Measurements from ENCODE around the gene DPYSL4. TPM values are rescaled to one million over a fixed set of nuclear protein-coding genes. Genes with fewer than 3 reads are reported as not detected.
A peak's percentile ranks its signal among the peaks of the same experiment; 100 is the strongest.

DPYSL4 gene
- total and polyA plus RNA-seq, 2 of the 13 experiments (the other 11 are each of a cell fraction or from before 2014, with no cell fraction given) = 0.84 to 1.2 TPM

DNA sequence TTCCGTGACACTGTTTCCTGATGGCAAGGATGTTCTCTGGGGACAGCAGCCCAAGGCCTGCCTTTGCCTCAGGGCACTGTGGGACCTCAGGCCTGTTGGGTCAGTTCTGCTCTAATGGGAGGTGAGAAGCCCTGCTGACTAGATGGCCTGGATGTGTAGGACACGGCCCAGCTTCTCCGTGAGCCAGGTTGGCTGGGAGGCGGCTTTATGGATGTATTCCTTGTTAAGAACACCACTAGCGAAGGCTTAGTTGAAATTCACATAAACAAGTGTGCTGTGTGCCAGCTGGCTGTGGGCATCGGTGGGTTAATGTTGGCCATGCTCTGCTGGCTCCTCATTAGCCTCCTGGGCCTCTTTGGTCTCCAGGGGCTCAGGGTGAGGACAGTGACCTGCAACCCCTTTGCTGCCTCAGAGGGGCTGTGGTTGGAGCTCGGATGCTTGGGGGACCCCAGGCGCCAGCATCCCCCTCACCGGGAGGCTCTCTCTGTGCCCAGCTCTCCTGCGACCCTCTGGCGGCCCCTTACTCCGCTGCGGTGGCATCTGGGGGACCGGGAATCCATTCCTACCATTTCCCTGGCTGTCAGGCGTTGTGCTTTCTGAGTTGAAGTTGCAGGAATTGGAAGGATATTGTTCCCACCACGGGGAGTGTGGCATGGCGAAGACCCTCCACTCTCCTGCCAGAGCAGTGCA is 22.8 kb upstream of the DPYSL4 start (continued):
- TF ChIP-seq, protein P1, sequence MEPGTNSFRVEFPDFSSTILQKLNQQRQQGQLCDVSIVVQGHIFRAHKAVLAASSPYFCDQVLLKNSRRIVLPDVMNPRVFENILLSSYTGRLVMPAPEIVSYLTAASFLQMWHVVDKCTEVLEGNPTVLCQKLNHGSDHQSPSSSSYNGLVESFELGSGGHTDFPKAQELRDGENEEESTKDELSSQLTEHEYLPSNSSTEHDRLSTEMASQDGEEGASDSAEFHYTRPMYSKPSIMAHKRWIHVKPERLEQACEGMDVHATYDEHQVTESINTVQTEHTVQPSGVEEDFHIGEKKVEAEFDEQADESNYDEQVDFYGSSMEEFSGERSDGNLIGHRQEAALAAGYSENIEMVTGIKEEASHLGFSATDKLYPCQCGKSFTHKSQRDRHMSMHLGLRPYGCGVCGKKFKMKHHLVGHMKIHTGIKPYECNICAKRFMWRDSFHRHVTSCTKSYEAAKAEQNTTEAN (CRISPR knock-in tag; conservative IDR thresholded peaks at IDR 0.05) = no peak

DNA sequence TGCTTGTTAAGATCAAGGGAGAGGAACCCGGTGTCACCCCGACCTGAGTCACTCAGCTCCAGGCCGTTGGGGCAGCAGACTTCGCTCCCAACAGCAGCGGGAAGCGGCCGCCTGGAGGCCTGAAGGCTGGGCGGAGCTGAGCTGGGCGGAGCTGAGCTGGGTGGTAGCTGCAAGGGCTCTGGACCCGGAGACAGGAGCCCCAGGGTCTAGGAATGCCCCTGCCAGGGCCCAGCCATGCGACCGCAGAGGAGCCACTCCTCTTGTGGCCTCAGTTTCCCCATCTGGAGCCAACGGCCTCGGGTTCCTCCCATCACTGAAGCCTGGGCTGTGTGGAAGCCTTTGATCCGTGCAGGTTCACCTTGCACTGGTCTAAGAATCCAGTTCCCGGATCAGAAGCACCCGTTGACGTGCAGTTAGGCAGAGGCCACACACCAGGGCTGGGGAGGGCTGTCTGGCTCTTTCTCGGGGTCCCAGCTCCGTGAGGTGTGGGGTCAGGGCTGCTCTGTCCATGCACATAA is 21.9 kb upstream of the DPYSL4 start:
- peak; percentile 94 for ATAC-seq
- DNase-seq (ENCODE audit: low spot score) = peak; percentile 35
- H2AFZ ChIP-seq (ENCODE audit: low read length) = no peak overlapping the region
- peak overlapping the region; percentile 66; the same call in 1 of the 2 replicates for H3K4me2 ChIP-seq (ENCODE audit: low read depth, low read length)
- CTCF ChIA-PET (ENCODE audit: low intra/inter-chr PET ratio, low total read pairs) = no interaction called here
- H3K27ac ChIP-seq (ENCODE audit: extremely low read length, insufficient read depth, low read length) = no peak overlapping the region
- H3K4me3 ChIP-seq (replicated peaks in 1 of 3; ENCODE audit: insufficient read depth in 1 of 3, low read depth in 2 of 3, low read length in 3 of 3) = peak overlapping the region in 1 of 3 experiments; percentile 50; a peak in 2 of 6 replicates
- peaks cover 11% of the 10 kb centered on the region for H3K4me1 ChIP-seq (ENCODE audit: insufficient read depth, low read length)
- POLR2A ChIA-PET = no interaction called here
- H3K79me2 ChIP-seq (ENCODE audit: insufficient read depth, low read length) = no peaks in the 10 kb centered on the region
- in situ Hi-C loops (cut with HindIII; ENCODE audit: extremely low pct_ligation_motif_present, low pct_unique_long_range_greater_than_20kb) = no loop called here
- no peaks in the 10 kb centered on the region for H4K20me1 ChIP-seq (ENCODE audit: insufficient read depth, low read length)
- BruUV-seq (replicated peaks) = no TSS peak
- no peaks in the 10 kb centered on the region for H3K9me3 ChIP-seq (ENCODE audit: low read length)
- FAIRE-seq = no peak
- H3K36me3 ChIP-seq (replicated peaks in 1 of 2; ENCODE audit: control insufficient read depth in 1 of 2, insufficient read depth in 2 of 2, low read length in 2 of 2) = no peaks in the 10 kb centered on the region
- H3K27me3 ChIP-seq (ENCODE audit: control insufficient read depth in 1 of 2, insufficient read depth in 2 of 2, low read length in 2 of 2) = peaks cover 0 to 29% of the 10 kb centered on the region in 2 experiments; a peak in 3 of 5 replicates
- H3K9ac ChIP-seq (ENCODE audit: insufficient read depth, low read depth, low read length) = no peak overlapping the region
- intact Hi-C loops (cut with micrococcal nuclease; ENCODE audit: unreplicated experiment) = no loop called here
- 0% methylated on average over 3 of the region's 20 CpGs for WGBS (ENCODE audit: low lambda C conversion rate)
- TF ChIP-seq ASH2L (IDR thresholded peaks at IDR 0.05; ENCODE audit: insufficient read length, low read depth, low read length) (no peak), JDP2 (CRISPR knock-in tag; IDR thresholded peaks at IDR 0.05; ENCODE audit: borderline replicate concordance) (no peak), POGZ (CRISPR knock-in tag; IDR thresholded peaks at IDR 0.05) (no peak), MBNL3 (CRISPR knock-in tag; conservative IDR thresholded peaks at IDR 0.05) (no peak), ZNF263 (CRISPR knock-in tag; IDR thresholded peaks at IDR 0.05) (peak; percentile 81), MATR3 (CRISPR knock-in tag; IDR thresholded peaks at IDR 0.05) (no peak), ZNF24 (IDR thresholded peaks at IDR 0.05) (no peak), ZNF225 (CRISPR knock-in tag; IDR thresholded peaks at IDR 0.05) (no peak)
- TF ChIP-seq, protein P2, sequence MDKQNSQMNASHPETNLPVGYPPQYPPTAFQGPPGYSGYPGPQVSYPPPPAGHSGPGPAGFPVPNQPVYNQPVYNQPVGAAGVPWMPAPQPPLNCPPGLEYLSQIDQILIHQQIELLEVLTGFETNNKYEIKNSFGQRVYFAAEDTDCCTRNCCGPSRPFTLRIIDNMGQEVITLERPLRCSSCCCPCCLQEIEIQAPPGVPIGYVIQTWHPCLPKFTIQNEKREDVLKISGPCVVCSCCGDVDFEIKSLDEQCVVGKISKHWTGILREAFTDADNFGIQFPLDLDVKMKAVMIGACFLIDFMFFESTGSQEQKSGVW (CRISPR knock-in tag; IDR thresholded peaks at IDR 0.05; ENCODE audit: borderline replicate concordance) = no peak
- TF ChIP-seq, protein P3, sequence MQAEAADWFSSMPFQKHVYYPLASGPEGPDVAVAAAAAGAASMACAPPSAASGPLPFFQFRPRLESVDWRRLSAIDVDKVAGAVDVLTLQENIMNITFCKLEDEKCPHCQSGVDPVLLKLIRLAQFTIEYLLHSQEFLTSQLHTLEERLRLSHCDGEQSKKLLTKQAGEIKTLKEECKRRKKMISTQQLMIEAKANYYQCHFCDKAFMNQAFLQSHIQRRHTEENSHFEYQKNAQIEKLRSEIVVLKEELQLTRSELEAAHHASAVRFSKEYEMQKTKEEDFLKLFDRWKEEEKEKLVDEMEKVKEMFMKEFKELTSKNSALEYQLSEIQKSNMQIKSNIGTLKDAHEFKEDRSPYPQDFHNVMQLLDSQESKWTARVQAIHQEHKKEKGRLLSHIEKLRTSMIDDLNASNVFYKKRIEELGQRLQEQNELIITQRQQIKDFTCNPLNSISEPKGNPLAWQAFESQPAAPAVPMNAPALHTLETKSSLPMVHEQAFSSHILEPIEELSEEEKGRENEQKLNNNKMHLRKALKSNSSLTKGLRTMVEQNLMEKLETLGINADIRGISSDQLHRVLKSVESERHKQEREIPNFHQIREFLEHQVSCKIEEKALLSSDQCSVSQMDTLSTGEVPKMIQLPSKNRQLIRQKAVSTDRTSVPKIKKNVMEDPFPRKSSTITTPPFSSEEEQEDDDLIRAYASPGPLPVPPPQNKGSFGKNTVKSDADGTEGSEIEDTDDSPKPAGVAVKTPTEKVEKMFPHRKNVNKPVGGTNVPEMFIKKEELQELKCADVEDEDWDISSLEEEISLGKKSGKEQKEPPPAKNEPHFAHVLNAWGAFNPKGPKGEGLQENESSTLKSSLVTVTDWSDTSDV (CRISPR knock-in tag; IDR thresholded peaks at IDR 0.05) = no peak
- TF ChIP-seq, protein P4, sequence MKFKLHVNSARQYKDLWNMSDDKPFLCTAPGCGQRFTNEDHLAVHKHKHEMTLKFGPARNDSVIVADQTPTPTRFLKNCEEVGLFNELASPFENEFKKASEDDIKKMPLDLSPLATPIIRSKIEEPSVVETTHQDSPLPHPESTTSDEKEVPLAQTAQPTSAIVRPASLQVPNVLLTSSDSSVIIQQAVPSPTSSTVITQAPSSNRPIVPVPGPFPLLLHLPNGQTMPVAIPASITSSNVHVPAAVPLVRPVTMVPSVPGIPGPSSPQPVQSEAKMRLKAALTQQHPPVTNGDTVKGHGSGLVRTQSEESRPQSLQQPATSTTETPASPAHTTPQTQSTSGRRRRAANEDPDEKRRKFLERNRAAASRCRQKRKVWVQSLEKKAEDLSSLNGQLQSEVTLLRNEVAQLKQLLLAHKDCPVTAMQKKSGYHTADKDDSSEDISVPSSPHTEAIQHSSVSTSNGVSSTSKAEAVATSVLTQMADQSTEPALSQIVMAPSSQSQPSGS (CRISPR knock-in tag; IDR thresholded peaks at IDR 0.05) = no peak
- TF ChIP-seq, protein P5, sequence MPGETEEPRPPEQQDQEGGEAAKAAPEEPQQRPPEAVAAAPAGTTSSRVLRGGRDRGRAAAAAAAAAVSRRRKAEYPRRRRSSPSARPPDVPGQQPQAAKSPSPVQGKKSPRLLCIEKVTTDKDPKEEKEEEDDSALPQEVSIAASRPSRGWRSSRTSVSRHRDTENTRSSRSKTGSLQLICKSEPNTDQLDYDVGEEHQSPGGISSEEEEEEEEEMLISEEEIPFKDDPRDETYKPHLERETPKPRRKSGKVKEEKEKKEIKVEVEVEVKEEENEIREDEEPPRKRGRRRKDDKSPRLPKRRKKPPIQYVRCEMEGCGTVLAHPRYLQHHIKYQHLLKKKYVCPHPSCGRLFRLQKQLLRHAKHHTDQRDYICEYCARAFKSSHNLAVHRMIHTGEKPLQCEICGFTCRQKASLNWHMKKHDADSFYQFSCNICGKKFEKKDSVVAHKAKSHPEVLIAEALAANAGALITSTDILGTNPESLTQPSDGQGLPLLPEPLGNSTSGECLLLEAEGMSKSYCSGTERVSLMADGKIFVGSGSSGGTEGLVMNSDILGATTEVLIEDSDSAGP (CRISPR knock-in tag; IDR thresholded peaks at IDR 0.05; ENCODE audit: borderline replicate concordance) = 0 out of 2 replicates have a peak, but pooled peaks have one; percentile 21
